ENCODE results near the gene METTL1.

DNA sequence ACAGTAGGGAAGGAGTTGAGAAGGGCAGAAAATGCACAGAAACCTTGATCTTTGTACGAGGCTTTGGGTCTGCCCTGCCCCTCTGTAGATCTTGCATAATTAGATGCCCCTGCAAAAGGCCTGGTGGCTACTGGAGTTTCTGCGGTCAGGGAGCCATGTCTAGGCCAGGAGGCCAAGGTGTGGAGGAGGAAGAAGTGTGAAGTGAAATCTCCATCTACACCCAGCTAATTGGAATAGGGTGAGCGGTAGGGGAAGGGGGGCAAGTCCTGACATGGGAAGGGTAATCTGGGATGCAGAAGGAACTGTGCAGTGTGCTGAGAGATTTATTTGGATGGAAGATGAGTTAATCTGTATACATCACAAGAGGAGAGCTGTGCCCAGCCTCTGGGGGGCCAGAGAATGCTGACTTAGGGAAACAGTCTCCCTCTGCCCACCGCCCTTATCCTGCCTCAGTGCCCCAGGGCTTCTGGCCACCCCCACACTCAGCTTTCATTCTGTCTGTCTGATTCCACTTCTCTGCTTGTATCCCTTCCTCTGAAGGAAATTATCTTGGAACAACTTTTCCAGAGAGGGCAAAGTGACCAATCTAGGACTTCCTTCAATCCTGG, 10.4 kb downstream of the METTL1 start:
- no peak for TF ChIP-seq EZH2phosphoT487 (IDR thresholded peaks at IDR 0.05; ENCODE audit: unreplicated experiment)
- TF ChIP-seq CTCF (conservative IDR thresholded peaks at IDR 0.05; ENCODE audit: low read depth in 2 of 2): no peak
